Stomach (tissue), 9 donors: Measurements from ENCODE around the gene LSR. TPM values are rescaled to one million over a fixed set of nuclear protein-coding genes. Genes with fewer than 3 reads are reported as not detected.

Experiments used
- DNase-seq, 2 donors: peaks; one replicate each; pipeline versions ENCODE4 v3.0.0 to v3.0.0-alpha.2; 2013 to 2019
- H3K27ac ChIP-seq, 5 donors: fragments of 200-600 bp in 4 of 5; sonication (generic) in 4 of 5; one replicate each; pipeline ENCODE4 v1.5.1; 2013 to 2019; ENCODE audit warnings: mild to moderate bottlenecking in 1 of 5, moderate library complexity in 1 of 5
- H3K27me3 ChIP-seq, 3 donors: fragments of 200-600 bp; sonication (generic); one replicate each; pipeline ENCODE4 v1.5.1; 2017 to 2019; ENCODE audit warnings: mixed run types in 1 of 3
- H3K36me3 ChIP-seq, 4 donors: fragments of 200-600 bp; sonication (generic); 1 replicate in 3 of 4; 2 replicates in 1 of 4; pipeline ENCODE4 v1.5.1; 2016 to 2019
- H3K4me1 ChIP-seq, 4 donors: fragments of 200-600 bp; sonication (generic); one replicate each; pipeline ENCODE4 v1.5.1; 2016 to 2019
- H3K4me3 ChIP-seq, 4 donors: fragments of 200-600 bp; sonication (generic) in 3 of 4; one replicate each; pipeline ENCODE4 v1.5.1; 2016 to 2019; ENCODE audit warnings: mild to moderate bottlenecking in 1 of 4
- H3K9me3 ChIP-seq, 4 donors: fragments of 200-600 bp; sonication (generic); one replicate each; pipeline ENCODE4 v1.5.1; 2016 to 2019
- EP300 ChIP-seq: sonication (generic); formaldehyde crosslinking; IDR thresholded peaks from one replicate; pipeline ENCODE4 v1.6.1; 2017; ENCODE audit warnings: antibody characterized with exemption
- POLR2A ChIP-seq, 4 donors: fragments of 450-650 bp; IDR thresholded peaks; one replicate each; pipeline ENCODE4 v1.6.1; 2016; ENCODE audit warnings: antibody characterized with exemption in 4 of 4, control low read depth in 2 of 4, mild to moderate bottlenecking in 1 of 4, moderate library complexity in 1 of 4
- POLR2AphosphoS5 ChIP-seq, 3 donors: sonication (generic); formaldehyde crosslinking; IDR thresholded peaks; one replicate each; pipeline ENCODE4 v1.6.1; 2016; ENCODE audit warnings: antibody characterized with exemption in 3 of 3
- WGBS, 5 donors: extraction: QIAGEN DNeasy Blood & Tissue Kit in 3 of 5; methylation state at CpG; one replicate each; pipeline versions ENCODE4 v1.1.5 to v1.1.7; 2013 to 2018; 5-methylcytosine and 5-hydroxymethylcytosine counted together
- intact Hi-C: fragments of 100-400 bp; cut with DNase I; formaldehyde crosslinking; loops from one replicate; pipeline ENCODE4 v1.15.1; 2023; ENCODE audit warnings: low total_unique reads
- polyA plus RNA-seq, 3 donors: library from polyadenylated mRNA; stranded (reverse); fragments of 200-250 nt; gene quantifications; one replicate each; pipeline ENCODE4 v1.2.3, GENCODE V29; 2013
- total RNA-seq, 5 donors: library from RNA; depleted of rRNA; stranded (reverse); fragments of >200 nt; gene quantifications; one replicate each; pipeline versions ENCODE4 v1.1.0 to v1.2.3, GENCODE V29; 2014 to 2016
- TF ChIP-seq, protein P1 (sequence below), 7 experiments: fragments of 450-650 bp in 4 of 7; fragments of 200-600 bp in 3 of 7; sonication (generic) in 3 of 7; IDR thresholded peaks; one replicate each; pipeline ENCODE4 v1.5.1; 2016 to 2019; ENCODE audit warnings: antibody characterized with exemption in 7 of 7, control low read depth in 2 of 7, mild to moderate bottlenecking in 1 of 7
- donor health status: healthy with polysubstance abuse.
- donor health status: Bipolar disorder and iron deficiency.
- donor health status: healthy.

The LSR gene
- total and polyA plus RNA-seq, 8 donors, result 17.9 to 174 (median 78.6) TPM

DNA sequence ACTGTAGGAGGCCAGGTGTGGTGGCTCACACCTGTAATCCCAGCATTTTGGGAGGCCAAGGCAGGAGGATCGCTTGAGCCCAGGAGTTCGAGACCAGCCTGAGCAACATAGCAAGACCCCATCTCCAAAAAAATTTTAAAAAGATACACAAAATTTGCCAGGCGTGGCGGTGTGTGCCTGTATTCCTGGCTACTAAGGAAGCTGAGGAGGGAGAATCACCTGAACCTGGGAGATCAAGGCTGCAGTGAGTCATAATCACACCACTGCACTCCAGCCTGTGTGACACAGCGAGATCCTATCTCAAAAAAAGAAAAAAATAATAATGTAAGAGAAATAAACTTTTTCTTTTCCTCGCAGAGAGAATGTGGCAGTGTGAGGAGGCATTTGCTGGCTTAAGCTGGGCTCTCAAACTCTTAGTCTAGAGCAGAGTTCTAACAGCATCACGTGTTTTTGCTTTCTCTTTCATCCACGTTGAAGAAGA, 41.4 kb upstream of the LSR start:
- TF ChIP-seq POLR2AphosphoS5 (IDR thresholded peaks at IDR 0.05) (no peak), EP300 (no peak), POLR2A (IDR thresholded peaks at IDR 0.05) (no peak)
- TF ChIP-seq, protein P1, sequence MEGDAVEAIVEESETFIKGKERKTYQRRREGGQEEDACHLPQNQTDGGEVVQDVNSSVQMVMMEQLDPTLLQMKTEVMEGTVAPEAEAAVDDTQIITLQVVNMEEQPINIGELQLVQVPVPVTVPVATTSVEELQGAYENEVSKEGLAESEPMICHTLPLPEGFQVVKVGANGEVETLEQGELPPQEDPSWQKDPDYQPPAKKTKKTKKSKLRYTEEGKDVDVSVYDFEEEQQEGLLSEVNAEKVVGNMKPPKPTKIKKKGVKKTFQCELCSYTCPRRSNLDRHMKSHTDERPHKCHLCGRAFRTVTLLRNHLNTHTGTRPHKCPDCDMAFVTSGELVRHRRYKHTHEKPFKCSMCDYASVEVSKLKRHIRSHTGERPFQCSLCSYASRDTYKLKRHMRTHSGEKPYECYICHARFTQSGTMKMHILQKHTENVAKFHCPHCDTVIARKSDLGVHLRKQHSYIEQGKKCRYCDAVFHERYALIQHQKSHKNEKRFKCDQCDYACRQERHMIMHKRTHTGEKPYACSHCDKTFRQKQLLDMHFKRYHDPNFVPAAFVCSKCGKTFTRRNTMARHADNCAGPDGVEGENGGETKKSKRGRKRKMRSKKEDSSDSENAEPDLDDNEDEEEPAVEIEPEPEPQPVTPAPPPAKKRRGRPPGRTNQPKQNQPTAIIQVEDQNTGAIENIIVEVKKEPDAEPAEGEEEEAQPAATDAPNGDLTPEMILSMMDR (IDR thresholded peaks at IDR 0.05), result no peak
- no peak for DNase-seq
- Histone ChIP-seq H3K36me3 (no peaks in the 10 kb centered on the region), H3K4me1 (peaks cover 4 to 24% (median 19%) of the 10 kb centered on the region in 4 donors), H3K9me3 (no peaks in the 10 kb centered on the region), H3K27ac (peak overlapping the region in 2 of 5 donors; percentile 18 to 64), H3K4me3 (no peak overlapping the region), H3K27me3 (no peaks in the 10 kb centered on the region)
- intact Hi-C loops, result no loop called here
- 73 to 86% (median 77%) methylated on average over 8 of the region's 8 CpGs for WGBS, 5 donors

DNA sequence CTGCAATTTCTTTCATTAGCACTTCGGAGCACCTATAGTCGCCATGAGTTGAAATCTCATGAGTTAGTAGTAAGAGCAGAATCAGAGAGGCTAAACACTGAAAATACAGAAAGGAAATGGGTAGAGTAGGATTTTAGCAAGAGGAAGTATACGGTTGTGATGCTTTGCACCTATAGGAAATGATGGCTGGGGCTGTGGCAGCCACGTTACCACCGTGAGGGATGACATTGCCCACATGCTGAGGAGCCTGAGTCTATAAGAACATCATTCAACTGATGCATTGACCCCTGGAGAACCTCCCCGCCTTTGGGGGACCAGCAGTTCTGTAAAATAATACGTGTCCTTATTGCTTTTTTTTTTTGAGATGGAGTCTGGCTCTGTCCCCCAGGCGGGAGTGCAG, 40.7 kb upstream of the LSR start:
- TF ChIP-seq POLR2AphosphoS5 (IDR thresholded peaks at IDR 0.05), result no peak
- TF ChIP-seq EP300, result no peak
- TF ChIP-seq, protein P1 (IDR thresholded peaks at IDR 0.05), result no peak
- TF ChIP-seq POLR2A (IDR thresholded peaks at IDR 0.05), result no peak
- DNase-seq, result no peak
- WGBS, 5 donors, result 87 to 96% (median 92%) methylated on average over 8 of the region's 8 CpGs

DNA sequence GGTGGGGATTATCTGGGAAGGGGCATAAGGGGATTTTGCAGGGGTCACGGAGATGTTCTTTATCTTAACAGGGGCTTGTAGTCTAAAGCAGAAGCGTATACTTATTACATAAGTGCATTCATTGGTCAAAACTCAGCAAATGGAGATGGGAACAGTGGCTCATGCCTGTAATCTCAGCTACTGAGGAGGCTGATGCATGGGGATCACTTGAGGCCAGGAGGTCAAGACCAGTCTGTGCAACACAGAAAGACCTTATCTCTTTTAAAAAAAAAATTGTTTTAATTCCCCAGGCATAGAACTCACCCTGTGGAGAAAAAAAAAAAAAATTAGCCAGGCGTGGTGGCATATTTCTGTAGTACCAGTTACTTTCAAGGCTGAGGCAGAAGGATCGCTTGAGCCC, 39.2 kb upstream of the LSR start:
- Histone ChIP-seq H3K4me1 (peaks cover 19 to 45% (median 35%) of the 10 kb centered on the region in 4 donors), H3K9me3 (no peaks in the 10 kb centered on the region), H3K27ac (no peak overlapping the region), H3K4me3 (no peak overlapping the region), H3K27me3 (no peaks in the 10 kb centered on the region), H3K36me3 (no peaks in the 10 kb centered on the region)
- no peak for DNase-seq
- WGBS, 5 donors, result 68 to 76% (median 74%) methylated on average over 4 of the region's 4 CpGs
- intact Hi-C loops, result no loop called here
- TF ChIP-seq, protein P1 (IDR thresholded peaks at IDR 0.05), result no peak
- no peak for TF ChIP-seq POLR2A (IDR thresholded peaks at IDR 0.05)
- no peak for TF ChIP-seq POLR2AphosphoS5 (IDR thresholded peaks at IDR 0.05)
- TF ChIP-seq EP300, result no peak

More for the DNA sequence above, 40.7 kb upstream of the LSR start:
- no peak overlapping the region for H3K4me3 ChIP-seq
- intact Hi-C loops, result no loop called here
- H3K27ac ChIP-seq, result peak overlapping the region in 1 of 5 donors; percentile 64
- H3K36me3 ChIP-seq, result no peaks in the 10 kb centered on the region
- H3K4me1 ChIP-seq, result peaks cover 9 to 31% (median 20%) of the 10 kb centered on the region in 4 donors
- H3K9me3 ChIP-seq, result no peaks in the 10 kb centered on the region
- no peaks in the 10 kb centered on the region for H3K27me3 ChIP-seq

DNA sequence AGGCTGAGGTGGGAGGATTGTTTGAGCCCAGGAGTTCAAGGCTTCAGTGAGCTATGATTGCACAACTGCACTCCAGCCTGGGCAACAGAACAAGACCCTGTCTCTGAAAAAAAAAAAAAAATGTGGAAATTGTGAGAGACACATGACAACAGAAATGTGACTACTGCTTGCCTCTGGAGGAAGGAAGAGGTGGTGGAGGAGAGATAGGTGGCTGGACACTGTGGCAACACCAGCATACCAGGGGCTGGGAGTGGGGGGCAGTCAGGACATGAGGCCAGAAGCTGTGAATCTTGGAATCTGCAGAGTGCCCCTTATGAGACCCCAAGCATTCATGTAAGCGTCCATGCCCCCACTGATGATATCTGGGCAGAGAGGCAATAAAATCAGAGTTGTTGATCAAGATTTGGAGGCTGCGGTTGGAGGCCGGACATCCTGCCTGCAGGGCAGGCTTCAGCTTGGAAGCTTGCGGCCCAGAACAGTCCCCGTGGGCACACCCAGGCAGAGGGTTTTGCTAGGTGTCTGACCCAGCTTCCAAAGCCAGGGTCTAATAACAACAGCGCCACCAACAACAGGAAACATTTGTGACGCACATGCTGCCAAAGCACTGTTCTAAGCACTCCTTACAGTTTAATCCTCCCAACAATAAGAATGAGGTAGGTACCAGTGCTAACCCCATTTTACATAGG, 37.1 kb upstream of the LSR start:
- intact Hi-C loops, result no loop called here
- H3K27me3 ChIP-seq, result no peaks in the 10 kb centered on the region
- no peaks in the 10 kb centered on the region for H3K36me3 ChIP-seq
- 54 to 85% (median 73%) methylated on average over 6 to 7 of the region's 7 CpGs for WGBS, 5 donors
- TF ChIP-seq POLR2A (IDR thresholded peaks at IDR 0.05) (no peak), POLR2AphosphoS5 (IDR thresholded peaks at IDR 0.05) (peak in 2 of 3 donors; percentile 9 to 49)
- DNase-seq, result peak; percentile 51 to 65
- peak overlapping the region in 4 of 5 donors; percentile 60 to 85 (median 77) for H3K27ac ChIP-seq
- no peak overlapping the region for H3K4me3 ChIP-seq
- H3K4me1 ChIP-seq, result peaks cover 16 to 25% (median 20%) of the 10 kb centered on the region in 4 donors
- no peaks in the 10 kb centered on the region for H3K9me3 ChIP-seq

DNA sequence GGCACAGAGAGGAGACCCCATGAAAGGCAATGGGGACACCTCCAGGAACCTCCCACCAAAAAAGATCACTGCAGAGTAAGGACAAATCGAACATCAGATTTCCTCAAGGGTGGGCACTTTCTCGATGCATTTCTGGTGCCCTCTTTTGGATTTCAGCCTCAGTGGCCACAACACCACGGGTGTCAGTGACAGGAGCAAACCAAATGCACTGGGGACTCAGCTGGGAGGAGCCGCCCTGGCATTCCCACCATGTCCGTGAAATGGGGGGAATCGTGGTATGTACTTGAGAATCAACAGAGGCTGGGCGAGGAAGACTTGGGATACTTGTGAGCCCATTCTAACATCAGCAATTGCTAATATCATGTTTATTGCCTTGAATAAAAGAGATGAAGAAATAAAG, 36.6 kb upstream of the LSR start:
- Histone ChIP-seq H3K27me3 (no peaks in the 10 kb centered on the region), H3K36me3 (no peaks in the 10 kb centered on the region), H3K4me1 (peaks cover 14 to 22% (median 18%) of the 10 kb centered on the region in 4 donors), H3K4me3 (no peak overlapping the region), H3K27ac (peak overlapping the region in 4 of 5 donors; percentile 60 to 85 (median 77)), H3K9me3 (no peaks in the 10 kb centered on the region)
- 65 to 71% (median 70%) methylated on average over 7 of the region's 7 CpGs for WGBS, 5 donors
- intact Hi-C loops, result no loop called here
- no peak for DNase-seq
- TF ChIP-seq EP300, result no peak
- no peak for TF ChIP-seq POLR2A (IDR thresholded peaks at IDR 0.05)
